Measurements from ENCODE around the gene PRKCQ. TPM values are rescaled to one million over a fixed set of nuclear protein-coding genes. Genes with fewer than 3 reads are reported as not detected.

The PRKCQ gene
- total and polyA plus RNA-seq, 2 of the 8 experiments (the other 6 are each of a cell fraction or from before 2014, with no cell fraction given) = 9.1 to 22.6 TPM

- Histone ChIP-seq H3K36me3 (ENCODE audit: control insufficient read depth in 2 of 4, insufficient read depth in 4 of 4, low read length in 3 of 4) (peaks cover 0 to 4% (median 2%) of the 10 kb centered on the region in 4 experiments; a peak in 3 of 8 replicates), H3K4me1 (replicated peaks in 1 of 4; ENCODE audit: control insufficient read depth in 3 of 4, insufficient read depth in 4 of 4, low read length in 3 of 4) (no peaks in the 10 kb centered on the region), H4K91ac (replicated peaks; ENCODE audit: insufficient read length, low read length) (no peak overlapping the region), H3K9ac (replicated peaks in 1 of 4; ENCODE audit: extremely low read depth in 1 of 4, low read depth in 3 of 4, low read length in 3 of 4) (no peak overlapping the region), H3K79me1 (ENCODE audit: low read depth, low read length) (no peaks in the 10 kb centered on the region), H3K23ac (ENCODE audit: insufficient read length) (no peak overlapping the region), H3K56ac (replicated peaks; ENCODE audit: insufficient read length, low read depth, low read length) (no peak overlapping the region), H2BK12ac (ENCODE audit: low read depth, low read length) (no peak overlapping the region), H3K27ac (ENCODE audit: low read depth, low read length) (no peak overlapping the region), H2AFZ (ENCODE audit: low read length) (no peak overlapping the region), H3K23me2 (ENCODE audit: low read depth, low read length) (no peaks in the 10 kb centered on the region), H3K18ac (ENCODE audit: extremely low read depth, low read length) (no peak overlapping the region), H2BK15ac (ENCODE audit: low read length) (no peak overlapping the region), H3K4me3 (ENCODE audit: extremely low read depth in 1 of 4, insufficient read depth in 2 of 4, low read depth in 3 of 4, low read length in 4 of 4) (no peak overlapping the region), H3K79me2 (ENCODE audit: control insufficient read depth in 1 of 2, insufficient read depth in 2 of 2, low read length in 2 of 2) (no peaks in the 10 kb centered on the region), H2AK5ac (ENCODE audit: low read depth, low read length) (no peak overlapping the region), H4K20me1 (replicated peaks in 1 of 2; ENCODE audit: control insufficient read depth in 1 of 2, insufficient read depth in 2 of 2, low read length in 2 of 2) (no peaks in the 10 kb centered on the region), H3K4ac (replicated peaks; ENCODE audit: insufficient read length, low read depth, low read length) (no peak overlapping the region), H2BK20ac (ENCODE audit: low read length) (no peak overlapping the region), H3K14ac (ENCODE audit: insufficient read length) (no peak overlapping the region), H4K8ac (ENCODE audit: extremely low read depth, insufficient read depth, low read length) (no peak overlapping the region), H4K5ac (ENCODE audit: insufficient read length, low read depth, low read length) (no peak overlapping the region), H2BK5ac (ENCODE audit: low read depth, low read length) (no peak overlapping the region), H2BK120ac (replicated peaks; ENCODE audit: low read depth, low read length) (no peak overlapping the region), H3K27me3 (replicated peaks in 1 of 4; ENCODE audit: control insufficient read depth in 3 of 4, extremely low read depth in 1 of 4, insufficient read depth in 3 of 4, low read length in 3 of 4) (no peaks in the 10 kb centered on the region), H3K4me2 (ENCODE audit: insufficient read depth in 1 of 2, low read depth in 2 of 2, low read length in 2 of 2) (no peak overlapping the region), H3K9me3 (ENCODE audit: insufficient read depth in 2 of 2, low read depth in 1 of 2, low read length in 1 of 2) (no peaks in the 10 kb centered on the region)
- FAIRE-seq (no peak), DNase-seq (ENCODE audit: low read depth in 1 of 2, low spot score in 2 of 2) (no peak)
- CTCF ChIA-PET (ENCODE audit: partially characterized antibody) = interaction anchor here (0.9 kb wide), 1 partner anchor 16 kb away, joined by 3 read pairs; no protein-coding TSS in a partner anchor
- POLR2A ChIA-PET (ENCODE audit: partially characterized antibody) = no interaction called here
- TF ChIP-seq TAF7 (optimal IDR thresholded peaks at IDR 0.05; ENCODE audit: borderline replicate concordance, low read depth, low read length) (no peak), HDAC2 (IDR thresholded peaks at IDR 0.05; ENCODE audit: borderline replicate concordance in 1 of 2, low read depth in 2 of 2, low read length in 2 of 2) (no peak), BCL11A (IDR thresholded peaks at IDR 0.05; ENCODE audit: low read depth in 2 of 2, low read length in 2 of 2) (no peak), CHD2 (IDR thresholded peaks at IDR 0.05; ENCODE audit: low read length) (no peak), SIX5 (IDR thresholded peaks at IDR 0.05; ENCODE audit: low read depth, low read length) (no peak), MAFK (IDR thresholded peaks at IDR 0.05; ENCODE audit: low read depth, low read length) (no peak), CBX8 (IDR thresholded peaks at IDR 0.05; ENCODE audit: borderline replicate concordance, low read depth, low read length) (no peak), RAD21 (IDR thresholded peaks at IDR 0.05 in 1 of 2, conservative IDR thresholded peaks at IDR 0.05 in 1 of 2; ENCODE audit: low read depth in 2 of 2, low read length in 2 of 2) (no peak), EGR1 (IDR thresholded peaks at IDR 0.05; ENCODE audit: borderline replicate concordance, low read depth, low read length) (no peak), RXRA (IDR thresholded peaks at IDR 0.05; ENCODE audit: insufficient read depth, low read depth, low read length) (no peak), TBP (IDR thresholded peaks at IDR 0.05; ENCODE audit: low read depth, low read length) (no peak), SUZ12 (IDR thresholded peaks at IDR 0.05; ENCODE audit: low read length) (no peak), CREB1 (IDR thresholded peaks at IDR 0.05) (no peak), TAF1 (IDR thresholded peaks at IDR 0.05; ENCODE audit: low read depth, low read length) (no peak)
- TF ChIP-seq, protein P1, sequence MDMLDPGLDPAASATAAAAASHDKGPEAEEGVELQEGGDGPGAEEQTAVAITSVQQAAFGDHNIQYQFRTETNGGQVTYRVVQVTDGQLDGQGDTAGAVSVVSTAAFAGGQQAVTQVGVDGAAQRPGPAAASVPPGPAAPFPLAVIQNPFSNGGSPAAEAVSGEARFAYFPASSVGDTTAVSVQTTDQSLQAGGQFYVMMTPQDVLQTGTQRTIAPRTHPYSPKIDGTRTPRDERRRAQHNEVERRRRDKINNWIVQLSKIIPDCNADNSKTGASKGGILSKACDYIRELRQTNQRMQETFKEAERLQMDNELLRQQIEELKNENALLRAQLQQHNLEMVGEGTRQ (IDR thresholded peaks at IDR 0.05; ENCODE audit: low read length) = no peak
Observed at GRCh38 chr10:6499974-6500373, 80.1 kb downstream of the PRKCQ start.
